H9 (cell line): ENCODE data around the gene NKX2-2. TPM values are rescaled to one million over a fixed set of nuclear protein-coding genes. Genes with fewer than 3 reads are reported as not detected.

Experiments
- DNase-seq: peaks from one replicate; pipeline ENCODE4 v3.0.0-alpha.2; 2017
- H2AFZ ChIP-seq: one replicate; pipeline ENCODE4 v1.6.1; 2013; ENCODE audit warnings: mild to moderate bottlenecking, low read length, control low read depth, moderate library complexity
- H2AK5ac ChIP-seq: 2 replicates; pipeline ENCODE4 v1.6.1; 2013; ENCODE audit warnings: low read length, control low read depth, mixed read lengths; ENCODE audit not compliant: insufficient read length
- H2BK120ac ChIP-seq: one replicate; pipeline ENCODE4 v1.6.1; 2013; ENCODE audit warnings: low read depth, mild to moderate bottlenecking, low read length, control low read depth, inconsistent platforms; ENCODE audit not compliant: poor library complexity, severe bottlenecking
- H2BK12ac ChIP-seq: 2 replicates; pipeline ENCODE4 v1.6.1; 2013; ENCODE audit warnings: low read length, control low read depth, mixed read lengths, low read depth; ENCODE audit not compliant: insufficient read length
- H2BK15ac ChIP-seq: 2 replicates; pipeline ENCODE4 v1.6.1; 2013; ENCODE audit warnings: low read depth, low read length, control low read depth
- H2BK20ac ChIP-seq: one replicate; pipeline ENCODE4 v1.6.1; 2013; ENCODE audit warnings: low read depth, mild to moderate bottlenecking, low read length, control low read depth, inconsistent platforms; ENCODE audit not compliant: poor library complexity, severe bottlenecking
- H2BK5ac ChIP-seq: 2 replicates; pipeline ENCODE4 v1.6.1; 2013; ENCODE audit warnings: low read length, control low read depth, mixed read lengths; ENCODE audit not compliant: insufficient read length
- H3K14ac ChIP-seq: 2 replicates; pipeline ENCODE4 v1.6.1; 2013; ENCODE audit warnings: low read length, control low read depth; ENCODE audit not compliant: insufficient read depth
- H3K18ac ChIP-seq: 2 replicates; pipeline ENCODE4 v1.6.1; 2013; ENCODE audit warnings: low read depth, mild to moderate bottlenecking, mixed read lengths, low read length, control low read depth; ENCODE audit not compliant: insufficient read length
- H3K23ac ChIP-seq: 2 replicates; pipeline ENCODE4 v1.6.1; 2013; ENCODE audit warnings: low read length, control low read depth, mixed read lengths, low read depth; ENCODE audit not compliant: insufficient read length
- H3K23me2 ChIP-seq: 2 replicates; pipeline ENCODE4 v1.6.1; 2013; ENCODE audit warnings: low read depth, mild to moderate bottlenecking, mixed read lengths, low read length, control low read depth; ENCODE audit not compliant: insufficient read length, poor library complexity, severe bottlenecking
- H3K27ac ChIP-seq: 2 replicates; pipeline ENCODE4 v1.5.1; 2013; ENCODE audit warnings: low read length, control low read depth, mixed read lengths, low read depth; ENCODE audit not compliant: insufficient read length
- H3K27me3 ChIP-seq: 2 replicates; pipeline ENCODE4 v1.6.1; 2013; ENCODE audit warnings: low read length, control low read depth, inconsistent platforms; ENCODE audit not compliant: insufficient read depth
- H3K4ac ChIP-seq: 2 replicates; pipeline ENCODE4 v1.6.1; 2013; ENCODE audit warnings: low read depth, mild to moderate bottlenecking, control low read depth, inconsistent platforms, low read length, moderate library complexity
- H3K4me1 ChIP-seq: 2 replicates; pipeline ENCODE4 v1.6.1; 2013; ENCODE audit warnings: low read length, control low read depth, inconsistent platforms; ENCODE audit not compliant: insufficient read depth
- H3K4me2 ChIP-seq: 2 replicates; pipeline ENCODE4 v1.6.1; 2013; ENCODE audit warnings: low read length, control low read depth, mixed read lengths; ENCODE audit not compliant: insufficient read length, insufficient read depth
- H3K56ac ChIP-seq: 2 replicates; pipeline ENCODE4 v1.6.1; 2013; ENCODE audit warnings: low read depth, mild to moderate bottlenecking, mixed read lengths, low read length, control low read depth; ENCODE audit not compliant: insufficient read length
- H3K79me1 ChIP-seq: 2 replicates; pipeline ENCODE4 v1.6.1; 2013; ENCODE audit warnings: low read depth, mild to moderate bottlenecking, moderate library complexity, low read length, control low read depth, inconsistent platforms; ENCODE audit not compliant: insufficient read depth, poor library complexity, severe bottlenecking
- H3K79me2 ChIP-seq: 2 replicates; pipeline ENCODE4 v1.6.1; 2013; ENCODE audit warnings: low read length, control low read depth, inconsistent platforms; ENCODE audit not compliant: insufficient read depth
- H3K9ac ChIP-seq: 2 replicates; pipeline ENCODE4 v1.6.1; 2013; ENCODE audit warnings: low read length, control low read depth, mixed read lengths; ENCODE audit not compliant: insufficient read length; ENCODE audit errors: extremely low read depth
- H3K9me3 ChIP-seq: one replicate; pipeline ENCODE4 v1.6.1; 2013; ENCODE audit warnings: low read depth, low read length, inconsistent platforms; ENCODE audit not compliant: control insufficient read depth
- H3T11ph ChIP-seq: one replicate; pipeline ENCODE4 v1.6.1; 2013; ENCODE audit warnings: mild to moderate bottlenecking, low read length, control low read depth, inconsistent platforms
- H4K20me1 ChIP-seq: one replicate; pipeline ENCODE4 v1.6.1; 2013; ENCODE audit not compliant: control insufficient read depth, insufficient read length, insufficient read depth
- H4K5ac ChIP-seq: 2 replicates; pipeline ENCODE4 v1.6.1; 2013; ENCODE audit warnings: low read depth, mild to moderate bottlenecking, mixed read lengths, low read length, control low read depth; ENCODE audit not compliant: insufficient read length
- H4K8ac ChIP-seq: replicated peaks from 2 replicates; pipeline ENCODE4 v1.6.1; 2013; ENCODE audit warnings: low read length, control low read depth, mixed read lengths, low read depth; ENCODE audit not compliant: insufficient read length
- H4K91ac ChIP-seq: 2 replicates; pipeline ENCODE4 v1.6.1; 2013; ENCODE audit warnings: low read depth, mild to moderate bottlenecking, moderate library complexity, mixed read lengths, low read length, control low read depth; ENCODE audit not compliant: insufficient read length
- H3K27ac Mint-ChIP-seq, 3 experiments: 2 replicates in 2 of 3; 3 replicates in 1 of 3; pipeline ENCODE4 v1.8.0; 2020 to 2021; ENCODE audit warnings: mixed read lengths in 3 of 3, mild to moderate bottlenecking in 1 of 3, moderate library complexity in 1 of 3
- H3K27me3 Mint-ChIP-seq: 2 replicates; pipeline ENCODE4 v1.8.0; 2021; ENCODE audit warnings: low read depth, mild to moderate bottlenecking, moderate library complexity, mixed read lengths
- H3K36me3 Mint-ChIP-seq, 3 experiments: 2 replicates in 2 of 3; 3 replicates in 1 of 3; pipeline ENCODE4 v1.8.0; 2020 to 2021; ENCODE audit warnings: low read depth in 3 of 3, mixed read lengths in 3 of 3; ENCODE audit not compliant: insufficient read depth in 1 of 3
- H3K4me1 Mint-ChIP-seq, 2 experiments: 2 replicates each; pipeline ENCODE4 v1.8.0; 2020; ENCODE audit warnings: mixed read lengths in 2 of 2
- H3K4me3 Mint-ChIP-seq, 2 experiments: 2 replicates in 1 of 2; 3 replicates in 1 of 2; pipeline ENCODE4 v1.8.0; 2020 to 2021; ENCODE audit warnings: mild to moderate bottlenecking in 2 of 2, mixed read lengths in 2 of 2, moderate library complexity in 1 of 2
- H3K9me3 Mint-ChIP-seq, 2 experiments: 2 replicates in 1 of 2; 3 replicates in 1 of 2; pipeline ENCODE4 v1.8.0; 2020; ENCODE audit warnings: mild to moderate bottlenecking in 2 of 2, mixed read lengths in 2 of 2, moderate library complexity in 1 of 2
- CTCF ChIP-seq: fragments of 200-600 bp; sonication (generic); conservative IDR thresholded peaks from 3 replicates; pipeline ENCODE4 v1.8.0; 2021; ENCODE audit warnings: antibody characterized with exemption, mild to moderate bottlenecking
- WGBS: extraction: QIAGEN DNeasy Blood & Tissue Kit; methylation state at CpG from one replicate; pipeline ENCODE4 v1.1.7; 2013; ENCODE audit warnings: missing lambda C conversion rate, low lambda C conversion rate, mixed read lengths; ENCODE audit not compliant: insufficient read length; ENCODE audit errors: extremely low coverage; 5-methylcytosine and 5-hydroxymethylcytosine counted together
- total RNA-seq: library from RNA; stranded (reverse); gene quantifications from 2 replicates; pipeline ENCODE4 v1.2.1, GENCODE V29; 2021

The NKX2-2 gene
- total RNA-seq, 1 experiment from 2014 or later, result not detected

DNA sequence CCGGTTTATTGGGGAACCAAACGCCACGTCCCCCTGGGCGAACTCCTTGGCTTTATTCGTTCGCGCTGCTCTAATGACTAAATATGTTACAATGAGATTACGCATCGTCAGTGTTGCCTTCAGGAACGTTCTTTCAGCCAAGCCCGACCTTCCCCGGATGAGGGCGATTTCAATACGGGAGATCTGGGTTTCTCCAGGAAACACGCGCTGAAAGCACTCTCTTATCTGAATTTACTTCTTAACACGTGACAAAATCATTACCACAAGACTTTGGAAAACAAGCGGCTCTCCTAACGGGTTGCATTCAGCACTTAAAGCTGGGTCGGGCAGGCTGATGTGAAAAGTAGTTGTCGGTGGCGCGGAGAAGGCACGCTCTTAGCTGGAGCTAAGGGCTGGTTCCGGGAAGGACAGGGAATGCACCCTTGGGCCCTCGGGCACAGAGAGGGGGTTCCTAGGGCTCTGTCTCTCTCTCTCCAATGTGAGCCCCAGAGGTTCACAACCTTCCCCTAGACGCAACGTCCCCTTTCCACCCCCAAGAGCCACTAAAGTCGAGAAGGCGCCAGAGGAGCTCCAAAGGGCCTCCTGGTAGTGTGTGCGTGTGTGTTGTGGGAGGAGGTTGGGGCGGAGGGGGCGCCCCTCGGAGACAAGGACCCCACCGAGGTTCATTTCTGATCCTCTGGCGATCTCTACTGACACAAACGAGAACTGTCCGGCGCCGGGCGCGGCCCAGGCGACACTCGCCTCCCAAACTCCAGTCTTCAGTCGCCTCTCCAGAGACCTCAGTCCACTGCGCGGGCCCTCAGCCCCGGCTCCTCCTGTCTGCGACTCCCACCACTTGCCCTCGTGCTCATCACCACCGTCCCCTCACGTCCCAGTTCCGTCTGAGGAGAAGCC, 7.1 kb upstream of the NKX2-2 start:
- Histone ChIP-seq H3T11ph (no peak overlapping the region), H3K27ac (no peak overlapping the region), H3K18ac (no peak overlapping the region), H3K14ac (no peak overlapping the region; the same call in 1 of the 2 replicates), H4K20me1 (no peaks in the 10 kb centered on the region), H2BK12ac (no peak overlapping the region), H3K23me2 (peaks cover 28% of the 10 kb centered on the region), H3K4me1 (peaks cover 3% of the 10 kb centered on the region; the same call in 1 of the 2 replicates), H2BK20ac (no peak overlapping the region), H3K9ac (no peak overlapping the region), H2AFZ (no peak overlapping the region), H3K4ac (no peak overlapping the region), H2AK5ac (no peak overlapping the region), H4K5ac (no peak overlapping the region), H4K91ac (no peak overlapping the region), H3K23ac (no peak overlapping the region), H3K4me2 (peak overlapping the region; percentile 88), H3K79me1 (no peaks in the 10 kb centered on the region), H4K8ac (no peak overlapping the region), H3K9me3 (no peaks in the 10 kb centered on the region), H3K56ac (no peak overlapping the region), H3K79me2 (no peaks in the 10 kb centered on the region), H2BK15ac (no peak overlapping the region), H3K27me3 (peaks cover 98% of the 10 kb centered on the region), H2BK120ac (no peak overlapping the region), H2BK5ac (no peak overlapping the region)
- Mint-ChIP-seq H3K4me3 (peak overlapping the region; percentile 51 to 81), H3K9me3 (peaks cover 0 to 6% of the 10 kb centered on the region in 2 experiments; a peak in 3 of 5 replicates), H3K27ac (peak overlapping the region in 1 of 3 experiments; percentile 62; a peak in 2 of 7 replicates), H3K4me1 (peaks cover 51 to 65% of the 10 kb centered on the region in 2 experiments), H3K36me3 (no peaks in the 10 kb centered on the region; a peak in 1 of 7 replicates), H3K27me3 (peaks cover 96% of the 10 kb centered on the region)
- peak; percentile 76 for TF ChIP-seq CTCF
- DNase-seq, result peak; percentile 75
- WGBS, result no CpG with 5 or more reads among the region's 53 CpGs
